NCI-H2227 (cell line): ENCODE results near the gene MAN2B2.

Experiments used
- DNase-seq: peaks from one replicate; lab custom pipeline; 2025; ENCODE audit not compliant: unreplicated experiment; lab: John Stamatoyannopoulos, UW

Gene MAN2B2

GRCh38 chr4:6574747-6575502 is at the start of gene MAN2B2:
Gene MAN2B2 (plus strand): TSS chr4:6575189. CDS start chr4:6575211, 22 bp downstream.
- peak; percentile 85 for DNase-seq

- no peak for DNase-seq
Observed at GRCh38 chr4:6525474-6525873, 49.5 kb upstream of the MAN2B2 start.

GRCh38 chr4:6526156-6526555 is 48.8 kb upstream of the MAN2B2 start:
- DNase-seq = no peak

GRCh38 chr4:6526671-6527091 is 48.3 kb upstream of the MAN2B2 start:
- DNase-seq = no peak

DNA sequence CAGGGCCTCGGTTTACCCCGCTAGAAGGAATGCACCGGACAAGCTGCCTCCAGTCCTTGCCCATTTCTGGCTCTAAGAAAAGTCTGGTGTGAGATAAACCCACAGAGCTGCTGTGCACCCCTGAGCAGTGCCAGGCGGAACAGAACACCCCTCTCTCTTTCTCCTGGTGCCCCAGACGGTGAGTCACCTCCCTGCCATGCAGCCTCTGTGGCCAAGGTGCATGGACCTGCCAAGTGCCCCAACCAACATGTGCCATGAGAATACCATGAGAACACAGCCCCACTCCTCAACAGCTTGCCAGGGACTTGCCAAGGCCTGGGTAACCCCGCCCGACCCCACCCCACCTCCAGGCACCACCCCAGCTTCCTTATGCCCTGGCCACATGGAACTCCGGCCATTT is 47.7 kb upstream of the MAN2B2 start:
- no peak for DNase-seq

- DNase-seq = no peak
Observed at GRCh38 chr4:6527683-6528595, 47.0 kb upstream of the MAN2B2 start.

- no peak for DNase-seq
Observed at GRCh38 chr4:6529021-6529420, 46.0 kb upstream of the MAN2B2 start.

GRCh38 chr4:6530301-6530700 is 44.7 kb upstream of the MAN2B2 start:
- DNase-seq = no peak

DNA sequence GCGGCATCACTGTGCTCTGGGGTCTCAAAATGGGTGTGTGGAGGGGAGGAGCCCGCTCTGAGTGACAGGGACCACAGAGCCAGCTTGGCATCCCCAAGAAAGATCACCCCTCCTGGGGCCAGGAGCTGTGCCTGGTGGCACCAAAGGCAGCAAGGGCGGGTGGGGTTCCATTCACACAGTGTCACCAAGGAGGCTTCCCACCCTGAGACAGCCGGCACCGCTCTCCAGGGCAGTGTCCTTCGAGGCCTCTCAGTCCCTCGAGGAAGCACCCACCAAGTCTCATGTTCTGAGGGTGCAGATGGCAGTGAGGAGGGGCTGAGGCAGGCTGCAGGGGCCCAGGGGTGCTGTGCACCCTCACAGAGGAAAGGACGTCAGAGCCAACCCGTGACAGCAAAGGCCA is 44.0 kb upstream of the MAN2B2 start:
- DNase-seq = no peak

GRCh38 chr4:6532102-6532501 is 42.9 kb upstream of the MAN2B2 start:
- DNase-seq = no peak

- no peak for DNase-seq
Observed at GRCh38 chr4:6532658-6533057, 42.3 kb upstream of the MAN2B2 start.

DNA sequence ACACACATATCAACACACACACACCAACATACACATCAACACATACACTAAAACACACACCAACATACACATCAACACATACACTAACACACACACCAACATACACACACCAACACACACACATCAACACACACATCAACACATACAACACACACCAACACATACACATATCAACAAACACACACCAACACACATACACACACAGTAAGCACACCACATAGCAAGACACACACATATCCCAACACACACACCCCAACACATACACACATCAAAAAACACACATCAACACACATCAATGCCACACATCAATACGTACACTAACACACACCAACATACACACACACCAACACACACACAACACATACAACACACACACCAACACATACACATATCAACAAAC is 40.9 kb upstream of the MAN2B2 start:
- no peak for DNase-seq

DNA sequence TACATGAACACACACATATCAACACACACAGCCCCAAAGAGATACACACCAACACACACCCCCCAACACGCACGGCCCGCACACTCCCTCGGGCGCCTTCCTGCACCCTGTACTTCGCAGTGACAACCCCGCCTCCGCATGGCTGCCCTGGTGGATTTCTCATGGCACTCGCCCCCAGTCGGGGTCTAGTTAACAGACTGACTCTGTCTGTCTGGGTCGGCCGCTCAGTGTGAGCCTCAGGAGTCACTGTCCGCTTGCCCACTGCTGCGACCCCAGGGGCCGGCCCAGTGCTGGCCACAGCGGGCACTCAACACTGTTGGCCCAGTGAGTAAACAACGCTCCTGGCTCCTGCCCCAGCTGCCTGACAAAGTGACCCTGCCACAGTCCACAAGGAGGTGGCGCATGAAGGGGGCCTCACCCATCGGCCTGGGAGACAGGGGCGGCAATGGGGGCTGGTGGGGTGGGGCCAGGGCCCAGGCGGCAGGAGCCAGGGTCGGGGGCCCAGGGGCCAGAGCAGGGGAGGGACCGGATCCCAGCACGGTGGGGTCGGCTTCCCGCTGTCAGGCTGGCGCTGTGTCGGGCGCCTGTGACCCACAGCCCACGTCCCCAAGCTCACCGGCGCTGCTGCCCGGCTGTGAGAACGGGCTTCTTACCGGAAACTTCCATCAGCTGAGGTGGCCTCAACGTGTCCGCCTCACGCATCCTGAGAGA is 40.2 kb upstream of the MAN2B2 start:
- DNase-seq = no peak

DNA sequence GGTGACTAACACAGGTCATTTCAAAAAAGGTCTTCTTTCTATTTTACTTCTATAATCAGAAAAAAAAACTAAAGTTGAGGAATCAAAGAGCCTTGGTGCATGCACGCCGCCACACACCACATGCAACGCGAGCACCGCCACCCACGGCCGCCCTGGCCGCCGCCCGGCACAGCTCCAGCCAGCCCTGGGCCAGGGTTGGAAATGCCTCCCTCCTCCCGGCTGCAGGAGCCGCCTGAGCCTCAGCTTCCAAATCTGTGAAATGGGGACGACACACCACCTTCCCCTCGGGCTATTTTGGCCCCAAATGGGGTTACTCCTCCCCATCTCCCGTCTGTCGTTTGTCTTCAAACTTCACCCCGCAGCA is 39.7 kb upstream of the MAN2B2 start:
- no peak for DNase-seq

GRCh38 chr4:6535706-6536105 is 39.3 kb upstream of the MAN2B2 start:
- DNase-seq = no peak

DNA sequence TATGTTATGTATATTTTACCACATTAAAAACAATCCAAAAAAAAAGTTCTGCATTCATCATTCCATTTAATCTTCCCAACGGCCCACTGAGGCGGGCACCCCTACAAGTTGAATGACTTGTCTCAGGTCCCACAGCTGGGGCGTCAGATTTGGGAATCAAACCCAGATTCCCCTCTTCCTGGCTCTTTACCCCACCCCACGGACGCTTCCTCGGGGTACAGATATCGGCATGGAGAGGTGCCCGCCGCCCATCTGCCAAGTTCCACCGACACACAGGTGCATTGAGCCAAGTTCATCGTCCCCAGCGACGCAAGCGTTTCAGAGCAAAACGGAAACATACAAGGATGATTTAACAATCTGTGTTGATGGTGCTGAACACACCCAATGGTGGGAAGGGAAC is 36.9 kb upstream of the MAN2B2 start:
- DNase-seq = no peak

DNA sequence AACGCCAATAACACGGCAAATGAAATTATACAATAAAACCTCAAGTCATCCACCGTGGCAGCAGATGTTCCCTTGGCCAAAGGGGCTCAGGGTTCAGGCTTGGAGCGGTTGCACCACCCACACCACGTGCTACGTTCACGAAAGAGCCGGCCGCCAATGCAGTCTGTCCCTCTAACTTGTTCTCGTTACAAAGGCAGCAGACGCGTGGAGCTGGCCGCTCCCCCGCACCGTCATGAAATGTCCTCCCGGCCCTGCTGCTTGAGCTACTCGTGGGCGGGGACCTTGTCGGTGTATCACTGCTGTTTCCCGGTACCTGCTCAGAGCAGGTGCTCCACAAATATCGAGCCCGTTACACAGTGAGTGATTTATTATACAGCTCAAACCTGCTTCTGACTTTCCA is 36.4 kb upstream of the MAN2B2 start:
- no peak for DNase-seq

GRCh38 chr4:6539009-6539764 is 35.8 kb upstream of the MAN2B2 start:
- DNase-seq = no peak

GRCh38 chr4:6540879-6541278 is 34.1 kb upstream of the MAN2B2 start:
- DNase-seq = no peak

DNA sequence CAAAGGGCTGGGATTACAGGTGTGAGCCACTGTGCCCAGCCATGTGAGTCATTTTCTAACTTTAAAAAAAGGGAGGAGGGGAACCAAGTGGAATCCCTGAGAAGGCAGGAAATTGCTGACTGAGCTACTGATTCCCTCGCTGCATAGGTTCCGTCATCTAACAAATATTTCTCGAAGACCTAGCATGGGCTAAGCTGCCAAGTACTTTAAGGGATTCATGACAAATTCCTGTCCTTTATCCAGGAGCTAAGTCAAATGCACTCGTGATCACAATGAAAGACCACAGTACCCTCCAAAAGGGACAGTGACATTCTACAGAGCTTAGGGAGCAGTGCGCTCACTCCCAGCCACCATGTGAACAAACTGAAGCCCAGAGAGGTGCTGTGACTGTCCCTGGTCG is 33.2 kb upstream of the MAN2B2 start:
- DNase-seq = no peak

GRCh38 chr4:6542951-6543350 is 32.0 kb upstream of the MAN2B2 start:
- no peak for DNase-seq
